Ecto neural progenitor cell (in vitro differentiated cells): ENCODE results near the gene D2HGDH.
A peak's percentile ranks its signal among the peaks of the same experiment; 100 is the strongest.
"Not testable (repeated sequence)": the region's sequence is repeated elsewhere in the genome, so short reads cannot be mapped to it uniquely, and the experiment has no call there.

ENCODE experiments used
- DNase-seq: peaks from one replicate; pipeline ENCODE4 v3.0.0-alpha.2; 2018; ENCODE audit warnings: low spot score

D2HGDH gene

DNA sequence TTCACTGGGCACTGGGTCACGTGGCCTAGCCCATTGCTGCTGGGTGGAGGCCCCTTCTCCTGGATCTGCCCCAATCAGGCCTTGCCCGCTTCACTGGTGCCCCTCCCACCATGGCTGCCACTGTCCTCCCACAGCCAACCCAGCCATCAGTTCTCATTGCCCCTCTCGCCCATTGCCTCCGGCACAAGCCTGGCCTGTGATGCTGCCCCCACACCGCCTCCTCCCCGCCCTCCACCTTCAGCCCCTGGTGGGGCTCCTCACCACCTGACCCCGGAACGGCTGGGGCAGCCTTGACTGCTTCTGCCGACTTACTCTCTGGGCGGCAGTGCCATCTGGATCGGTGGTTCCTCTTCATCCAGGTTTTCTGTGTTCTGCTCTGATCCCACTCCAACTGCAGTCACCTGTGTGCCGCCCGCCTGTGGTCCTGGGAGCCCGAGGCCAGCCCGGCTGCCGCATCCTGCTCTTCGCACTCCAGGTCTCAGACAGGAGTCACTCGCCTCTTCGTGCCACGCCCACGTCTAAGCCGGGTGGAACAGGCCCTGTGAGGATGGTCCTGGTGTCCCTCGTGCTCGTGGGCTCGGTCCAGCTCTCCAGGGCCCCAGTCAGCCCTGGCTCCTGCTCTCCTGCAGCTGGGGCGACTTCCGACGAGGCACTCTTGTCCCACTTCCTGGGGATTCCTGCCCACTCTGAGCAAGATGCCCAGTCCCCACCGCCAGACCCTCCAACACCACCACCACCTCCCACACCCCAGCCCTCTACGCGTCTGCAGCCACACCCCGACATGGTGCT is 14.2 kb downstream of the D2HGDH start:
- no peak for DNase-seq

DNA sequence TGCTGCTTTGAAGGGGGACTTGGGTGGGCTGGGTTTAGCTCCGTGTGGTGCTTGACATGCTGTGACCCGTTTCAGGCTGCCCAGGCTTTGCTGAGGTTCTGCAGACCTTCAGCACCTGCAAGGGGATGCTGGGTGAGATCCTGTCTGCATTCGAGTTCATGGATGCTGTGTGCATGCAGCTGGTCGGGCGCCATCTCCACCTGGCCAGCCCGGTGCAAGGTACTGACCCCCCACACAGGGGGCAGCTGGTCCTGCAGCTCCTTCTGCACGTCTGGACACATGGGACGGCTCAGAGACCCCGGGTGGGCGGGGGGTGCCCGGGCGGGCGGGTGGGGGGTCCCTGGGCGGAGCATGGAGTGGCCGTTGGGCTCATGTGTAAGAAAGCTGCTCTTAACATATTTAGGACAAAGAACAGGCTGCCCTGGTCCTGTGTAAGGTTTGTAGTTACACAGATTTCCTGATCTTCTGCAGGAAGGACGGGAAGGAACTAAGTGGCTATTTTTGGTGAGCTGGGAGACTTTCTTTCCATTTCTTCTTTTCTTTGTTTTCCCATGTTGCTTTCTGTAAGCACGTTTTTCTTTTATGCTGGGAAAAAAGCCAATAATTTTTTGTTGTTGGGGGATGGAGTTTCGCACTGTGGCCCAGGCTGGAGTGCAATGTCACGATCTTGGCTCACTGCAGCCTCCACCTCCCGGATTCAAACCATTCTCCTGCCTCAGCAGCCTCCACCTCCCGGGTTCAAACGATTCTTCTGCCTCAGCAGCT is 15.8 kb downstream of the D2HGDH start:
- no peak for DNase-seq

GRCh38 chr2:241751152-241751551 is 16.7 kb downstream of the D2HGDH start:
- DNase-seq, result no peak

- DNase-seq, result no peak
Measured at GRCh38 chr2:241751776-241752175, 17.3 kb downstream of the D2HGDH start.

GRCh38 chr2:241752253-241752652 is 17.8 kb downstream of the D2HGDH start:
- DNase-seq, result no peak

- DNase-seq, result no peak
Measured at GRCh38 chr2:241752689-241753276, 18.4 kb downstream of the D2HGDH start.

- no peak for DNase-seq
Measured at GRCh38 chr2:241753493-241753892, 19.1 kb downstream of the D2HGDH start.

GRCh38 chr2:241754042-241754441 is 19.6 kb downstream of the D2HGDH start:
- DNase-seq, result no peak

GRCh38 chr2:241755166-241755565 is 20.7 kb downstream of the D2HGDH start:
- no peak for DNase-seq

- DNase-seq, result no peak
Measured at GRCh38 chr2:241755777-241756176, 21.3 kb downstream of the D2HGDH start.

DNA sequence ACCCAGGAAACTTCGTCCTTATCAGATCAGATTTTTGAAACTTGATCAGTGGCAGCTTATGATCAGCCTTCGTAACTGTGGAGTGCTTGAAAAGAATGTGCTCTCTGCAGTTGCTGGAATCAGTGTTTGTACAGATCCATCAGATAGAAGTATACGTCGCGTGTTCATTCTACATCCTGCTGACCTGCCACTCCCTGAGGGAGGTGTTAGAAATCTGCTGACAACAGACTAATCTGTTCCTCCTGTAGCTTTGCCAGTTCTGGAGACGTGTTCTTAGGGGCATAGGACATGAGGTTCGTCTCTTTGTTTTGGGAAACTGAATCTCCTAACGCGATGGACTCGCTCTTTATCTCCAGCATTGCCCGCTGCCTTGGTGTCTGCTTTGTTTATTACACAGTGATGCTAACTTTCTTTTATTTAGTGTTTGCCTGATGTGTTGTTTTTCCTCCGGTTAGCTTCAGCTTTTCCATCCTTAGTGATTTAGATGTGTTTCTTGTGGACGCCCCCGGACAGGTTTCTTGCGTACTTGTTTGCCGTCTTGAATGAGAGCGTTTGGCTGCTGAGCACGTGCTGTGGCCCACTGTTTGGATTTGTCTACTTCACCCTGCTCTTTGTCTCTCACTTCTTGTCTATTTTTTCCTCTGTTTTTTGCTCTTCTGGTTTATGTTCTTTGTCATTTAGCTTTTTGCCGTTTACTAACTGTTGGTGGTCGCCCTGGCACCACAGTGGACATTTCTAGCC is 24.8 kb downstream of the D2HGDH start:
- no peak for DNase-seq

- not testable (repeated sequence) for DNase-seq
Measured at GRCh38 chr2:241759893-241760292, 25.5 kb downstream of the D2HGDH start.

GRCh38 chr2:241760301-241760771 is 25.9 kb downstream of the D2HGDH start:
- DNase-seq, result no peak

DNA sequence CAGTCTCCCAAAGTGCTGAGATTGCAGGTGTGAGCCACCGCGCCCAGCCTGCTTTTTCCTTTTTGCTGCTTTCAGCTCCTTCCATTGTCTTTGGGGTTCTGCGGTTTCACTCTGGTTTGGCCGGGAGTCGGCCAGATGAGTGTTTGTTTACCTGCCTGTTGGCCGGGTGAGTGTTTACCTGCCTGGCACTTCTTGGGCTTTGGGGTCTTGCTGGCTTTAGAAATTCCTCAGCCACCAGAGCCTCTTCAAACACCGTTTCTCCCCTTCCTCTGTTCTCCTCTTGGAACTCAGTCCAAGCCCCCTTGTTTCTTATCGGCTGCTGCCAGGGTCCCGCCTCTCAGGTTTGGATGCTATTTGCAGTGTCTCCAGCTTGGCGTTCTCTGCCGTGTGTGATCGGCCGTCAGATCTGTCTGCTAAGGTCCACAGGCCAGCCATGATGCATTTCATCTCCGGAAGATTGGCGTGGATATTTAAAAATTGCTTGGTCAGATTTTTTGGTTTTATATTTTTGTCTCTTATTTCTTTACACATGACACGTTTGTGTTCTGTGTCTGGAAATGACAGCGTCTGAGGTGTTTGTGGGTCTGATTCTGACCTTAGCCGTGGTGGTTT is 28.0 kb downstream of the D2HGDH start:
- DNase-seq, result no peak

DNA sequence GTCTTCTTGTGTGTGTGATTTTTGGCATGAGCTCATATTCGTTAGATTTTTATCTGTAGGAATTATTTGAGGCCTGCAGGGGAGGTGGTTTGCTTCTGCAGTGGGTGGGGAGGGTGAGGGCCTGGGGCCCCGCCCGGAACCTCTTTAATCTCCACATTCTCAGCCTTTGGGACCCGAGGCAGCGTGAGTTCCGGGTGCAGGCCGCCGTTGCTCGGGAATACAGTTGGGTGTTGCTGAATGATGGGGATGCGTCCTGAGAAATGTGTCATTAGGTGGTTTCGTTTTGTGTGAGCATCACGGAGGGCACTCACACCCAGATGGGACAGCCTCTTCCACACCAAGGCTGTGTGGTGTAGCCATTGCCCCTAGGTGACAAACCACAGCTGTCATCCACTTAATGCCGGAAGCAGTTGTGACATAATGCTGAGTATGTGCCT is 28.5 kb downstream of the D2HGDH start:
- DNase-seq, result no peak

DNA sequence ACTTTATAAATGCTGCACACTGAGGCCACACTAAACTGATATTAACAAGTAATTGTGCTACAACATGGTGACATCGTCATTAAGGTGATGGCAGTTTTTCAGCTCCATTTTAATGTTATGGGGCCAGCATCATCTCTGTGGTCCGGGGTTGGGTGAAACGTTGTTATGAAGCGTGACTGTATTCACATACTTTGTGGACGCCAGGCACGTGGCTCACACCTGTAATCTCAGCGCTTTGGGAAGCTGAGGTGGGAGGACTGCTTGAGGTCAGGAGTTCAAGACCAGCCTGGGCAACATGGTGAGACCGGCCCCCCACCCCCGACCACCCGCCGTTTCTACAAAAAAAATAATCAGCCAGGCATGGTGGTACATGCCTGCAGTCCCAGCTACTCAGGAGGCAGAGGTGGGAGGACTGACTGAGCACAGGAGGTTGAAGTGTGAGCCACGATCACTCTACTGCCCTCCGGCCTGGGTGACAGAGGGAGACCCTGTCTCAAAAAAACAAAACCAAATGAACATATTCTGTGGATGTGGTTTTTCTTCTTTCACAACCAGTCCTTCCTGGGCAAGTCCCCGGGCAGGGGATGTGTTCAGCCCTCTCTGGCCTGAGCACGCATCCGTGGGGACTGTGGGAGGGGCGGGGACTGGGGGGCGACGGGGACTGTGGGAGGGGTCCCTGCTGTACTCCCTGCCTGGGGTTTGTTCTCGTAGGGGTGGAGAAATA is 29.3 kb downstream of the D2HGDH start:
- peak; percentile 44 for DNase-seq

GRCh38 chr2:241764275-241765241 is 30.1 kb downstream of the D2HGDH start:
- DNase-seq, result peak; percentile 67

DNA sequence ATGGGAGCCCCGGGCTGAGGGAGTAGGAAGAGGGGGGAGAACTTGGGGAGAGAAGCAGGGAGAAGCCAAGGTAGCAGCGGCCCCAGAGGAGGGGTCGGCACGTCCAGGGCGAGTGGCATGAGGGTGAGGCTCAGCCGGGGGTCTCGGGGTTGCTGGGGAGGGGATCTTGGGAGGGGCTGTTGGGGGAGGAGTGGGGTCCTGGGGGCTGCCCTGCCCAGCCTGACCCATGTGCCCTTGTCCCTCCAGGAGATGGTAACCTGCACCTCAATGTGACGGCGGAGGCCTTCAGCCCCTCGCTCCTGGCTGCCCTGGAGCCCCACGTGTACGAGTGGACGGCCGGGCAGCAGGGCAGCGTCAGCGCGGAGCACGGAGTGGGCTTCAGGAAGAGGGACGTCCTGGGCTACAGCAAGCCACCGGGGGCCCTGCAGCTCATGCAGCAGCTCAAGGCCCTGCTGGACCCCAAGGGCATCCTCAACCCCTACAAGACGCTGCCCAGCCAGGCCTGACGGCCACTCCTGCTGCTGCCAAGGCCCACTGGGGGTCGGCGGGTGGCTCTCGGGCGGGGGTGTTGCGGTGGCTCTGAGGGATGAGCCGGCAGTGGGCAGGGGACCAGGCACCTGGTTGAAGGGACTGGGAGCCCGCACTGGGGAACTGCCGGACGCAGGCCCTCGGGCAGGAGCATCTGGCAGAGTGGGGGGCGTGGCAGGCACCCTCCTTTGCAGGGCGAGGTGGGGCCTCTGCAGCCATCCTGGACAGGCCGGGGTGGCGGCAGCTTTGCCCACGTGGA is 33.2 kb downstream of the D2HGDH start:
- DNase-seq, result peak; percentile 46

DNA sequence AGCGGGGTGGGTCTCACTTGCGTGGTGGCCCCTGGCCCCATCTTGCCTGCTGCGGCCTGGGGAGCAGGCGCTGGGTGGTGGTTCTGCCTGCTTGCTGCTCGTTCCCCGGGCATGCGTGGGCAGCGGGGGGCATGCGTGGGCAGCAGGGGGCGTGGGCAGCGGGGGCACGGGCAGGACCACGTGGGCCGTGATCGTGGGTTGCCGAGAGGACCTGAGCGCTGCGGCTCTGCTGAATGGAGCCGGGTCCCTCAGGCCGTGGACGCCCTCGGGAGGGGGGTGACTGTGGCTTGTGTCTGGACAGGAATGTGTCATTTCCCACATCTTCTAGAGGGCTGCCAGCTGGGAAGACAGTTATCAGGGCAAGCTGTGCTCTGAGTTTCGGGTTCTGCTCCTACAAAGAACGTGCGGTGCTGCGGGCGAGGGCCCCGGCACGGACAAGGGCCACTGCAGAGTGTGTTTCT is 33.9 kb downstream of the D2HGDH start:
- DNase-seq, result no peak
